Head of caudate nucleus (tissue), 42 donors: ENCODE results near the gene OR2T3.
"Not testable (repeated sequence)": the region's sequence is repeated elsewhere in the genome, so short reads cannot be mapped to it uniquely, and the experiment has no call there.

Experiments
- DNase-seq, 42 donors: peaks; one replicate each; pipeline versions ENCODE4 v3.0.0 to v3.0.0-alpha.2; 2020 to 2021; ENCODE audit warnings: mixed read lengths in 7 of 42
- intact Hi-C: fragments of 100-400 bp; cut with DNase I; formaldehyde crosslinking; loops from one replicate; pipeline ENCODE4 v1.15.0; 2022

The OR2T3 gene

DNA sequence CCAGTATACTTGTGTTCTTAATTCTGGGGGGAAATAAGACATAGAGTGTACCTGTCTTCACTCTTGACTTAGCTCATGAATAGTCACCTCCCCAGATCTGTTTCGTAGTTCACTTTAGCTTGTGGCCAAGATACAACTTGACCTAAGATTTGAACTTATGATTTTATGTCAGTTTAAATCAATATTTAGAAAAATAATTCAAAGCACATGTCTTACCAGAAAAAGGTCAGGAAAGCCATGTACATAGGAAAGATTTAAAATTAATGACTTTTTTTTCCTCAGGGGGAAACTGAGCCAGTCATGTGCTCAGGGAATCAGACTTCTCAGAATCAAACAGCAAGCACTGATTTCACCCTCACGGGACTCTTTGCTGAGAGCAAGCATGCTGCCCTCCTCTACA lies at the start of gene OR2T3:
Gene OR2T3, plus strand, starts transcription at position 301 of the 400 bp plus-strand sequence. Its CDS starts 0 bp downstream, at position 301.
- intact Hi-C loops: not testable (repeated sequence)

GRCh38 chr1:248427526-248428191 lies 45.5 kb upstream of the OR2T3 start:
- DNase-seq, intact Hi-C loops: not testable (repeated sequence)

More for the DNA sequence above, at the start of gene OR2T3:
- not testable (repeated sequence) for DNase-seq

- intact Hi-C loops, DNase-seq: not testable (repeated sequence)
Observed at GRCh38 chr1:248428192-248428533, 45.0 kb upstream of the OR2T3 start.

DNA sequence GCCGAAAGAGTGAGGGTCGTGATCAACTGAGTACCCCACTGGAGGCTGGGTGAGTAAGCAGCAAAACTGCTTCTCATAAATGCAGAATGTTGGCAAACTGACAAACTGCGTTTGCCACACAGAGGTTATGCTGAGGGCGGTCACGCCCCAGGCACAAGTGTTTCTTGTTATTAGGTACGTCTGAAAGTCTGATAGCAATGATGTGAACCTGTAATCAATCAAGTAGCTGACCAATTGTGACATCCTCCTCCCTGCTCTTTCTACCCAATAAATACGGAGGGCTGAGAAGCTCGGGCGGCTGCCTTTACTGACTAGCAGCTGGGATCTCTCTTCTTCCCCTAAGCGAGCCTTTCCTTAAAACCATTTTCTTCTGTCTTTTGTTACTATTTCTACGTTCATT lies 41.5 kb upstream of the OR2T3 start:
- DNase-seq, intact Hi-C loops: not testable (repeated sequence)

- DNase-seq, intact Hi-C loops: not testable (repeated sequence)
Observed at GRCh38 chr1:248432201-248432600, 41.0 kb upstream of the OR2T3 start.

DNA sequence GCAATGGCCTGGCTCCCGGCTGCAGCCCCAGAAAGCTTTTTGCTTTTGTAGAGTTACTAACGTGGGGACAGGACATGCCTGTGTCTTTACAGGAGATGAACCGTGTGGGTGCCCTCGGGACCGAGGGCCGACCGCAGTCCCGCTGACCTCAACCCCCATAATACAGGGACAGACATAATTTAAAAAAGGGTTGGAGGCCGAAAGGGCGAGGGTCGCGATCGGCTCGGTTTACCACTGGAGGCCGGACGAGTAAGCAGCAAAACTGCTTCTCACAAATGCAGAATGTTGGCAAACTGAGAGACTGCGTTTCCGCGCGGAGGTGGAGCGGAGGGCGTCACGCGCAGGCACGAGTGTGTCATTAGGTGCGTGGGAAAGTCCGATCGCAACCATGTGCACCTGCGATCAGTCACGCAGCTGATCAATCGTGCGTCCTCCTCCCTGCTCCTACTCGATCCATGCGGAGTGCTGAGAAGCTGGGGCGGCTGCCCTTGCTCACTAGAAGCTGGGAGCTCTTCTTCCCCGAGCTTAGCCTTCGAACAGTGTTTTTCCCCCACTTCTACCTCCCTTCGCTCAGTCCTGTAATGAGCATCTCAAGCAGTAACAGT lies 39.2 kb upstream of the OR2T3 start:
- intact Hi-C loops: not testable (repeated sequence)

DNA sequence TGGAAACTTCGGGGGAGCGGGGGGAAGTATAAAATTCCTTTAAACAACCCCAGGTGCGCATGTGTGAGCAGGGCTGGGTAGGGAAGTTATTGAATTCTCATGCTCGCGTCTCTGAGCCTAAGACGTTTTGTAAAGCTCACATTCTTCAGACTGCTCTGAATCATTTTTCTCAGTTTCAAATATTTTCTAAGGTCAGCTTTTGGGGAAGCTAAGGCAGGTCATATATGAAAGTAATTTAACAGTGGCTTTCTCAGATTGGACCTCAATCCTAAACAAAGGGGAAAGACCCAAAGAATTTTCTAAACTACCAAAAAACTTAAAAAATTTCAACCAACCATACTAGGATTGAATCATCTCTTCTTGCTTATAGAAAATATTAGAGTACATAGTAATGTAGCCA lies 38.2 kb upstream of the OR2T3 start:
- intact Hi-C loops, DNase-seq: not testable (repeated sequence)

More for the DNA sequence above, 39.2 kb upstream of the OR2T3 start:
- DNase-seq: not testable (repeated sequence)

DNA sequence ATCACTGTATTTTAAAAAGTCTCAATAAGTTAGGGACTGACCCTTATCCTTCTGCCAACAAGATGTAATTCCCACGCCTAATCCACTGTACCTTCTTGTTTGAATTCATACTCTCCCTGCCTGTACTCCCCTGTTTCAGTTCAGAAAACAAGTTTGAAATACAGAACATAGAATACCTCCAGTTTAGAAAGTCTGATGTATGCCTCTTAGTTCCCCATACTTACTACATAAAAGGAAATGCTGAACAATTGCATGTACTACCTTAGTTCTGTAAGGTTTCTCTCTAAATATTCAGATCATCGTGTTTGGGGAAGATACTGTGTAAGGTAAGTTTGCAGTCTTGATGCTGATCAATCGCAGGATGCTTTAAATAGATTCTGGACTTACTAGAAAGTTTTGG lies 36.8 kb upstream of the OR2T3 start:
- DNase-seq, intact Hi-C loops: not testable (repeated sequence)

GRCh38 chr1:248438668-248439067 lies 34.5 kb upstream of the OR2T3 start:
- intact Hi-C loops, DNase-seq: not testable (repeated sequence)

GRCh38 chr1:248439283-248439682 lies 33.9 kb upstream of the OR2T3 start:
- intact Hi-C loops, DNase-seq: not testable (repeated sequence)

- intact Hi-C loops, DNase-seq: not testable (repeated sequence)
Observed at GRCh38 chr1:248442500-248443277, 30.5 kb upstream of the OR2T3 start.

DNA sequence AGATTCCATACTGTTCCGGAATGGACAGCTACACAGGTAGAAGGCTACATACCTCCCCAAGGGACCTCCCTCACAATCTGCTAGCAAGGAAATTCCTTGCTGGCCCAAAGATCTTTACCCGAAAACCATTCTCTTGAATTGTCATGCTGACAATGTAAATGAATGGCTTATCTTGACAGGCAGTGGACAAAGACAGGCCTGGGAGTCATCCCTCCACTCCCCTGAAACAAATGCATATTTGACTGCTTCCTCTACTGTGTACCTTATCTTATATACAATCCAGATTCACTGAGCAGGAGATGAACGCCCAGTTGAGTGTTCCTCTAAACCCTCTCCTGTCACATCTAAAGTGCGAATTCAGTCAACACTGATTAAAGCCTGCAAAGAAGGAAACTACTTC lies 28.5 kb upstream of the OR2T3 start:
- intact Hi-C loops: not testable (repeated sequence)

GRCh38 chr1:248445399-248445798 lies 27.8 kb upstream of the OR2T3 start, which contains the start of gene OR2T2:
Gene OR2T2 (plus strand): TSS chr1:248445637. CDS start chr1:248452798, 7,161 bp downstream.
- DNase-seq, intact Hi-C loops: not testable (repeated sequence)

More for the DNA sequence above, 28.5 kb upstream of the OR2T3 start:
- not testable (repeated sequence) for DNase-seq

DNA sequence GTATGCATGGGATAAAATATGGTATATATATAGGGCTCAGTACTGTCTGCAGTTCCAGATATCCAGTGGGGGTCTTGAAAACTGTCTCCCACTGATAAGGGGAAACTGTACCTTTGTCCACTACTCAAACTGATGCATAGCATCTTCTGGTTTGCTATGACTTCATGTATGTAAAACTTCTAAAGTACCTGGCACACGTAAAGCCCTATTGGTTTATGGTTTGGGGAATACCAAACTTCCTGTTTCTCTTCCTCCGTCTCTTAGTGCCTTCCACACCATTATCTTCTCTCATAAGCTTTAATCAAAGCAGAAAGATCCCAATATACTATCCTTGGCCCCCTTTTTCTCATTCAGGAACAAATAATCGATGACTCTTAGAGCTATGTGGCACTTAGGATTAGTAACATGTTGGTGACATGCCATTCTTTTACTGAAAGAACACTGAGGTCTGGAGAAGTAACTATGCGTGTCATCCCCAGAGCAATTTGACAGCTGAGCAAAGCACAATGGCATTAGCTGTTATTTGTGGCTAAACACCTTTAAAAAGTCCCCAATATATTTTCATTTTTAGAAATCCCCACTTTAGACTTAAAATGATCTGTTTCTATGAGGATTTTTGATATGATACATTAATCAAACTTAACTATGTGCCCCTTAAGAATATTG lies 24.6 kb upstream of the OR2T3 start:
- intact Hi-C loops, DNase-seq: not testable (repeated sequence)

GRCh38 chr1:248449821-248450465 lies 23.2 kb upstream of the OR2T3 start:
- intact Hi-C loops, DNase-seq: not testable (repeated sequence)

DNA sequence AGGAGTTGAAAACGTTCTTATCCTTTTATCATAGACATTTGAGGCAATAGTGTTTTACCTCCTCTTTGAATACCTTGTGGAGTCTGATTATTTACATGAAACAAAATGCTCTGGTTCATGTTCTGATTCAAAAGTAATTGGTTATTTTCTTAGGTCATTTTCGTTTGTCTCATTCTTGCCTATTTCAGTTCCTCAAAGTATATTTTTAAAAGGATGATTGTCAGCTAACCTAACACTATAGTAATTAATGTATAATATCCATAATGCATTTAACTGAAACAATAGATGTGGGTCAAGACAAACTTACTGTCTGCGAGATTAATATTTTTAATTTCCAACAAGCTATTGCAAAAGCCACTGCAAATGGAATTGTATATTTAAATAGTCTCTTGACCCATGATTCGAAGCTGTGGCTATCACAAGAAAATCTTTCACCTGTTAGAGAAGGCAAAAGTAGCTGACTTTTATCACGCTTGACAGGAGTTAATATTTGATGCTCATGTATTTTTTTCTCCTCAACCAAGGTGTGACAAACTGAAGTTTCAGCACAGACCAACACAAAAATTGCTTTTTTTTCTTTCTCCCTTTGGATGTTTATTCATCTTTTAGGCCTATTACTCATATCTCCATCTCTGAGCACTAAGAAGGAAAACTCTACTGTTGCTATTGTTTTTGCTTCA lies 22.5 kb upstream of the OR2T3 start:
- DNase-seq, intact Hi-C loops: not testable (repeated sequence)

DNA sequence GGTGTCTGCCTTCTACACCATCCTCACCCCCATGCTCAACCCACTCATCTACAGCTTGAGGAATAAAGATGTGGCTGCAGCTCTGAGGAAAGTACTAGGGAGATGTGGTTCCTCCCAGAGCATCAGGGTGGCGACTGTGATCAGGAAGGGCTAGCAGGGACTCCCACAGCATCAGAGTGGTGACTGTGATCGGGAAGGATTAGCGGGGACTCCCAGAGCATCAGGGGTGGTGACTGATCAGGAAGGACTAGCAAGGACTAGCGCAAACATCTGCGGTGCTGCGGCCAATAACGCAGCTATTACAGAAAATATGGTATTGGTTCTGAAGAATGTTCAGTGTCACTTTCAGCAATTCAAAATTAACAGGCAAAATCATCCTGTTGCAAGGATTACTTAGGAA lies 19.5 kb upstream of the OR2T3 start:
- intact Hi-C loops, DNase-seq: not testable (repeated sequence)

- intact Hi-C loops, DNase-seq: not testable (repeated sequence)
Observed at GRCh38 chr1:248455045-248455444, 18.1 kb upstream of the OR2T3 start.
